ENCODE measurements around the gene ARHGAP26. TPM values are rescaled to one million over a fixed set of nuclear protein-coding genes. Genes with fewer than 3 reads are reported as not detected.

ARHGAP26 gene
- total RNA-seq, 1 donor from 2014 or later = 60.3 TPM

DNA sequence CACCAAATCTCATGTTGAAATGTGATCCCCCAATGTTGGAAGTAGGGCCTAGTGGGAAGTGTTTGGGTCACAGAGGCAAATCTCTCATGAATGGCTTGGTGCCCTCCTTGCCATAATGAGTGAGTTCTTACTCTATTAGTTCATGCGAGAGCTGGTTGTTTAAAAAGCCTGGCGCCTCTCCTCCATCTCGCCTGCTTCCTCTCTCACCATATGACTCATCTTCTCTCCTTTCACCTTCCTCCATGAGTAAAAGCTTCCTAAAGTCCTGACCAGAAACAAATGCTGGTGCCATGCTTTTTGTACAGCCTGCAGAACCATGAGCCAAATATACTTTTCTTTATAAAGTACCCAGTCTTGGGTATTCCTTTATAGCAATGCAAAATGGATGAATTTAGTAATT is 20.9 kb upstream of the ARHGAP26 start:
- no peak for DNase-seq (ENCODE audit: low spot score)

DNA sequence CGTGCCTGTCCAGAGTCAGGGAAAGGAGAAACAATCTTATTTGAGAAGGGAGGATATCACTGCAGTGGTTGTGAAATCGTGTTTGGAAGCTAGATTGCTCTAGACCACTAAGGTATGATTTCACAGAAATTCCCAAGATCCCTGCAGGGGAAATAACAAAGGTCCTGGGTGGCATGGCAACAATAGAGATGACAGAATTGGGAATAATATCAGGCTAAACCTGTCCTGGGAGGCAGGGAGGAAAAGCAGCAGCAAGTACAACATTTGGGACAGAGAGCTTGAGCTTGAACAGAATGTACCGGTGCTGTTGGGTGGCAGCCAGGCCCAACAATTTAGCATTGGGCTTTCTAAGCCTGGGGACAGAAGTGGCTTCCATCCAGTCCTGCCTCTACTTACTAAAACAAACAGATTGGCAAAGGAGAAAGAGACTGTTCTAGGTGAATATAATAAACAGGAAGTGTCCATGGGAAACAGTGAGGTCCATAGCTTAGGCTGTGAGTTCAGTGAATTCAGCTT is 17.0 kb upstream of the ARHGAP26 start:
- DNase-seq (ENCODE audit: low spot score) = no peak

DNA sequence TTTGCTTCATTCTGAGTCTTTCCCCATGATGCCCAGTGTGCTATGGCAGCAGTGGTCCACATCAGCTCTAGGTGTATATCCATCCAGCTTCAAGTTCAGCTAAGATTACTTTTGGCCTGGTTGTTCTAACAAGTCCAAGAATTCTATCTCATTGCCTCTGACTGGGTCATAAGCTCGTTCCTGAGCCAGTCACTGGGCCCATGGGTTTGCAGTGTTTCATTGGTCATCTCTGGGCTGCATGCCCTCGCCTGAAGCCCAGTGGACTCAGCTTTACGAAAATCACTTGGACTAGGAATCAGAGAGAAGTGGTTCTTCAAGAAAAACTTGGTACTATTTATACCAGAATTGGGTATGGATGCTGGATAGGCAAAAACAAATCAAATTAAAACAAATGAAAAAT is 16.1 kb upstream of the ARHGAP26 start:
- no peak for DNase-seq (ENCODE audit: low spot score)

DNA sequence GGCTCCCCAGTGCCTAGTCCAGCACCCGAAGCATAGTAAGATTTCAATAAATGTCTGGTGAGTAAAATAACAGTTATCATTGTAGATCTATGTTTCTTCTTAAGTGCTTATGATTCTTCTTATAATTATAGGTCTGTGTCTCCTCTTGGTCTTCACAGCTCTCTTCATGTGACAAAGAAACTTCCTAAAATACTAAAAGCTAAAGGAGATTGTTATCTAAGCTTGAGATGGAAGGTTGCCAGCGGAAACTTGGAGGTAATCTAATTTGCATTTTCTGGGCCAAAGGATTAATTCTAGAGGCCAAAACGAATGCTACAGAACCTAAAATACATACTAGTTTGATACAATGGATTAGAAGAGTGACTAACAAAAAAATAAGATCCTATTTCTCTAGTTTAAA is 13.6 kb upstream of the ARHGAP26 start:
- no peak for DNase-seq (ENCODE audit: low spot score)

DNA sequence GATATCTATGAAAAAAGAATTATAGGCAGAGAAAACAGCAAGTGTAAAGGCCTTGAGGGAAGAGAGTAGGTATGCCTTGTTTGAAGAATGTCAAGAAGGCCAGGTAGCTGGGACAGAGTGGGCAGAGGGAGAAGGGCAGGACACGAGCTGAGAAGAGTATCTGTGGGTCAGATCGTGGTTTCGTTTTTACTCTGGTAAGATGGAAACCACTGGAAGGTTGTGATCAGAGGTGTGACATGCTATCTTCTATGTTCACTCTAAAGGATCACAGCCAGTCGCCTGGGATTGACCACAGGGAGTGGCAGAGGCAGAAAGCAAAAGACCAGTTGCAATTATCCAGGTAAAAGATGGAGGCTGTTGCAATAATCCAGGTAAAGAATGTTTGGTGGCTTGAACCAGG is 12.6 kb upstream of the ARHGAP26 start:
- no peak for DNase-seq (ENCODE audit: low spot score)

DNA sequence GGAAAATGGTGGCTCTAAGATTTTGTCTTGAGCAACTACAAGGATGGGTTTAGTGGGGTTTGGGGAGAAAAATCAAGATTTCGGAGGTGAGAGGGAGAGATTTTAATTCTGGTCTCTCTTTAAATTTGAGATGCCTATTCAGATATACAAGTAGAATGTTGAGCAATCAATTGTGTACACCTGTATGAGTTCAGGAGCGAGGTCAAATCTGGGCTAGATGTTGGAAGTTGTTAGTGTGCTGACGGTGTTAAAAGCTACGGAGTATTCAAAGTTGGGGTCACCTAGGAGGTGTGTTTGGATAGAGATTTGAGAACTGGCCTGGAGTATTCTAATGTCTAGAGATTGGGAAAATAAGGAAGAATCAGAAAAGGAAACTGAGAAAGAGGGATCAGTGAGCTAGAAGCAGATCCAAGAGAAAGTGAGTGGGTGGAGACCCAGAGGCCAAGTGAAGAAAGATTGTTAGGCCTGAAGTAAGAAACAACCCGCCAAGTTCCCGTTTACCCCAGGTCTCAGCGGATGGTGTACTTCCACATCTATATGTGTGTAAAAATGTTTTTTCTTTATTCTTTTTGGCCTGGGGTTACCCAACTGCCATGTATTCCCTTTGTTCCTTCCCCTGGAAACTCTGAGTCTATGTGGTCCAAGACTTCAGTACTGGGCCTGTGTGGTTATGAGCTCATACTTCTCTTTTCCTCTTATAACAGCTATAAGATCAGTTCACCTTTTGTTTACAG is 11.9 kb upstream of the ARHGAP26 start:
- no peak for DNase-seq (ENCODE audit: low spot score)

DNA sequence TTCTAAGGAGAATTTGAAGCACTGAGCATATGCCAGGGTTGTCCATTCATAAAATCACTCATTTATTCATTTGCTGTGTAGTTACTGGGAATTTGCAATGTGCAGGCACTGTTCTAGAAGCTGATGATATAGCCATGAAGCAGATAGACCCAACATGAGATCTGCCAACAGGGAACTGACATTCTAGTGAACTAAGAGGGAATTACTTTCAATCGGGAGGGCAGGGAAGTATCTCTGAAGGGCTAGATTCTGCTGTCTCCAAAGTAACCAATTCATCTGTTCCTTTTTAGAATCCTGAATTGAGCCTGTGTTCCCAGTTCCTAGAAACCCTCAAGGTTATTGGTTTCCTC is 11.4 kb upstream of the ARHGAP26 start:
- no peak for DNase-seq (ENCODE audit: low spot score)

DNA sequence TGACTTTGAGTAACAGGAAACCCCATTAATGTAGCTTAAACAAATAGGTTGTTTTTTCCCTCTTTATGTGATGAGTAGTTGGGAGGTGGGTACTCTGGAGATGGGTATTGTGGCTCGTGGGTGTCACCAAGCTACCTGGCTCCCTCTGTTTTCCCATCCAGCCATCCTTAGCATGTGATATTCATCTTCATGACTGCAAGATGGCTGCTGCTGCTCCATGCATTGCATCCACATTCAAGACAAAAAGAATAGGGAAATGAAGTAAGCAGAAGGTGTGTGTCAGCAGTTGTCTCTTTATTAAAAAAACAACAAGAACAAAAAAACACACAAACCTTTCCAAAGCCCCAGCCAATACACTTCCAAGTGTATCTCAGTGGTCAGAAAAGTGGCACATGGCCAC is 6.5 kb upstream of the ARHGAP26 start:
- DNase-seq (ENCODE audit: low spot score) = no peak

DNA sequence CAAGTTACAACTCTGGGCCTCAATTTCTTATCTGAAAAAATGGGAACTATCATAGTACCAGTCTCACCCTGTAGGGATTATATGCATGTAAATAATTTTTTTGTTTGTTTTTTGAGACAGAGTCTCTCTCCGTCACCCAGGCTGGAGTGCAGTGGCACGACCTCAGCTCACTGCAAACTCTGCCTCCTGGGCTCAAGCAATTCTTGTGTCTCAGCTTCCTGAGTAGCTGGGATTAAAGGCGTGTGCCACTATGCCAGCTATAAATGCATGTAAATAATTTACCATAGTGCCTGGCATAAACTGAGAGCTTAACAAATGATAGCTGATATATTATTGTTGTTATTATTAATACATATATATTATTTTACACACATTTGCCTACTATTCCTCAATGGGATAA is 3.0 kb upstream of the ARHGAP26 start:
- no peak for DNase-seq (ENCODE audit: low spot score)

DNA sequence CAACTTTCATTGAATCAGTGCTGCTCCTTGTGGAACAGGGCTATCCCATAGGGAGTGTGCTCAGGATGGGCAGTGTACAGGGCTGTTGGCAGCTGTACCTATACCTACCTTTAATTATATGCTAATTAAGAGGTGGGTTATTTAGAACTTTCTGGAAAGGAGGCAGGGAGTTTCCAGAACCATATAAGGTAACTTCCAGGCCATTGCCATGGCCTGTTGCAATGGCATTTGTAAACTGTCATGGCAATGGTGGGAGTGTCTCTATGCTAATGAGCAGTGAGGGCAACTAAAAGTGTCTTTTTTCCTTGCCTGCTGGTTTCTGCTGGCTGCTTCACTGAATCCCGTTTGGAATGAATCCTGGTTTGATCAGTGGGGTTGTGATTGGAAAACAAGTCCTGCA is 2.3 kb upstream of the ARHGAP26 start:
- no peak for DNase-seq (ENCODE audit: low spot score)

DNA sequence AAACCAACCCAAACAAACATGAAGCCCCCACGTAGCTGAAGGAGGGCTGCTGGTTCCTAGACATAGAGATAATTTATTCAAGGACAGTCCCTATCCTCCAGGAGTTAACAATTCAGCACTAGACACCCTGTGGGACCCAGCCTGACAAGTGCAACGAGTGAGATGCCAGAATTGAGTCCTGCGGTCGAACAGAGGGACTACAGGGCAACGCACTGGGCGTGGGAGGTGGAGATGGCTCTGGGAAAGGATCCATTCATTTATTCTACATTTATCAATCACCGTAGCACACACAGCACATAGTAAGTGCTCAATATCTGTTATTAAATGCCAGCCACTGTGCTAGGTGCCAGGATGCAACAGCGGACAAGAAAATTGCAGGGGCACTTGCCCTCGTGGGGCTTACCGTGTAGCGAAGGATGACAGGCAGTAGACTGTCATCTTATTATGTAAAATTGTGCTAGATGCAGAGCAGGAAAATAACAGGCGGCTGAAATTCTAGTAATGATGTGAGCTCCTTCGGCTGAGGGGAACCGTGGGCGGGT is 855 bp upstream of the ARHGAP26 start:
- DNase-seq (ENCODE audit: low spot score) = no peak

DNA sequence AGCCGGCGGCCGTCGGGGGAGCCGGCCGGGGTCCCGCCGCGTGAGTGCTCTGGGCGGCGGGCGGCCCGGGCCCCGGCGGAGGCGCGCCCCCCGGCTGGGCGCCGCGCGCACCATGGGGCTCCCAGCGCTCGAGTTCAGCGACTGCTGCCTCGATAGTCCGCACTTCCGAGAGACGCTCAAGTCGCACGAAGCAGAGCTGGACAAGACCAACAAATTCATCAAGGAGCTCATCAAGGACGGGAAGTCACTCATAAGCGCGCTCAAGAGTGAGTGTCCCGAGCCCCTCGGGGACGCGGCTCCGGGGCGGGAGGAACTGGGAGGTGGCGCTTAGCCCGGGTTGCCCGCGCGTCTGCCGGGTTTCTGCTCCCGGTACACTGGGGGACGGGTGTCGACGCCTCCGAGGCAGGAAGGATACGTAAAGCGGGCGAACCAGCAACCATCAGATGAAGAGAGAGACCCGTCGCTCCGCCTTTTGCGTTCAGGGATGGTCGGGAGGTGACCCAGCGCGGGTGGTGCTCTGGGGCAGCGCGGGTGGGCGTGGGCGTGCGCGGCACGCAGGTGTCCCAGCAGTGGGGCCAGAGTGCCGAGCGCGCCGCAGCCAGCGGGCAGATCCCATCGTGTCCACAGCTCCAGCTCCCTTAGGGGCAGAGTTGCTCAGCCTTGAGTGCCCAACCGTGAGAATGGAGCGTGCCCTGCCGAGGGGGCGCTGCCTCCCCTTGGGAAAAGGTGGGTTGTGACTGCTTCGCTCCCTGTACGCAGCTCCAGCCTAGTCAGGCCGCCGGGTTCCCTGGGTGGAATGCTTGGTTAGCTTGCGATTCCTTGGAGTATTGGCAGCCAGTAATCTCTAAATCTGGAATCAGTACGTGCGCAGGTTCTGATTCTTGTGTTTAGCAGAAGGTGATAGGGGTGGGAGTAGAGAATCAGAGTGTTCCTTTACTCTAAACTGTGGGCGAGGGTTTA is 753 bp downstream of the ARHGAP26 start:
- peak; percentile 46 for DNase-seq (ENCODE audit: low spot score)

DNA sequence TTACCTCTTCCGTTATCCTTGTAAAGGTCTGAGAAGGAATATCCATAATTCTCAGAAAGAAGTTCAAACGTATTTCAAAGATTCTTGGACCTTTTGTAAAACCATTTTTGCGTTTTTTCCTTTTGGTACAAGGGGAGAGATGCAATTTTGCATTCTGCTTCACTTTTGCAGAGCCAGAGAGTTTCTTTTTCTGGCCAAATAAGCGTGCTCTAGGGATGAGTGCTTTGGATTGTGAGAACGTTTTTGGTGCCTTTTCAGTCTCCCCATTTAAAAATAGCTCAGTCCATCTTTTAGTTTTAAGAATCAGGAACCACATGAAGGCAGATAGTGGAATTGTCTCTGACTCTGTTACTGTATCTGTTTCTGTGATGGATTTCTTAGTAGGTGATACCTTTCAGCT is 1.5 kb downstream of the ARHGAP26 start:
- no peak for DNase-seq (ENCODE audit: low spot score)

DNA sequence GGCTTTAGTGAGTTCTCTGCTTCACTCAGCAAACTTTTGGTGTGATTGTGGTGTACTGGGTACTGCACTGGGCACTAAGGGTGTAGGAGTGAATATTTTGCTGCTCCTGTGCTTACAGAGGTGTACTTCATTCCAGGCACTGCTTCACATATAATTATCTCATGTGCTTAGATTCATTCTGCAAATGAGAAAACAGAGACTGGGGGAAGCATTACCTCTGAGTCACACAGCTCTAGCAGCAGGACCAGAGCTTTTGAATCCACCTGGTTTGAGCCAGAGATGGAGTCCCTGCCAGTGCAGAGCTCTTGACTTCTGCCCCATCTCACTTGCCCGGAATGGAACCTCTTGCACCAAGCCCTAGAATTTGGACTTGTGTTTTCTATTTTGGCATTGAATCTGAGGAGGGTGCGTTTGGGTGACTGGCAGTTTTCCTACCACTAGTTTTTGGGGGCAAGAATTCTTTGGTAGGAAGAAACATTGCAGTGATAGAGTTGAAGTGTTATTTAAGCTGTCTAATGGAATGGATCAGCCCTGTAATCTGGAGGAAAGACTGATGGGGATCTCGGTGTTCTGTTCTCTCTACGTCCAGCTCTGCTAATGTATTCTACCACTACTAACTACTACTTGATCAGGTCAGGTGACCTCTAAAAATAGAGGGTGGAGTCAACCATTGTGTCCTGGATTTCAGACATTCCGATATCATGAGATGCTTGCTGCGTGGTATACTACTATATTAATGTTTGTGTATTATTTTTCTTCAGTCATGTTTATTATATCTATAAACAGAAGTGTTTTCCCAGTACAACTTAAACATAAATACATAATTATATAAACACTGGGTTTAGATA is 2.5 kb downstream of the ARHGAP26 start:
- DNase-seq (ENCODE audit: low spot score) = no peak

DNA sequence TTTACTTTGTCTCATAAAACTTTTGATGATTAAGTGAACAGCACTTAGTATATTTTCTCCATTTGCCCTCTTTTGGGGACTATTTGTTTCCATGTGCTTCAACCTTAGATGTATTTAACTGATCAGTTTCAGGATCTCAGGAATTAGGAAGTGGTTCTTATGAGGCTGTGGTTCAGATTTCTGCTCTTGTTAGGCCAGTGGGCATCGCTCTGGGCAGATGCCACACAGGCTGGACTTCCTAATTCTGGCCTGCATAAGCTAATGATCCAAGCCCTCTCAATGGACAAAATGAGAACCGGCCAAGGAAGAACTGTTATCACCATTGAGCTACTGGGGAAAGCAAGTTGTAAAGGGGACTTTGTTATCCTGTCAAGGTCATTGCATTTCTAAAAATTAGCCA is 6.9 kb downstream of the ARHGAP26 start:
- no peak for DNase-seq (ENCODE audit: low spot score)

DNA sequence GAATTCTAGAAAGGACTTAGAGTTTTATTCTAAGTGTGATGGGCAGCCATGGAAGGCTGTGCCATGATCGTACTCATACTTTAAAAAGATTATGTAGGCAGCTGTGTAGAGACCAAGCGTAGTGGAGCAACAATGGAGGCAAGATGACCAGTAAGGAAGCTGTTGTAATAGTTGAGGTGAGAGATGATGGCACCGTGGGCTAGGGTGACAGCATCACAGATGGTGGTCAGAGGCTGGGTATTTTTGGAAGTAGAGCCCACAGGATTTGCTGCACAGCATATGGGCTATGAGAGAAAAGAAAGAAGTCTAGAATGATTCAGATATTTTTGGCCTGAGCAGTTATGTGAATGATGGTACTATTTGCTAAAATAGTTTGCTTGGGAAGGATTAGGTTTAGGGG is 7.7 kb downstream of the ARHGAP26 start:
- DNase-seq (ENCODE audit: low spot score) = no peak

DNA sequence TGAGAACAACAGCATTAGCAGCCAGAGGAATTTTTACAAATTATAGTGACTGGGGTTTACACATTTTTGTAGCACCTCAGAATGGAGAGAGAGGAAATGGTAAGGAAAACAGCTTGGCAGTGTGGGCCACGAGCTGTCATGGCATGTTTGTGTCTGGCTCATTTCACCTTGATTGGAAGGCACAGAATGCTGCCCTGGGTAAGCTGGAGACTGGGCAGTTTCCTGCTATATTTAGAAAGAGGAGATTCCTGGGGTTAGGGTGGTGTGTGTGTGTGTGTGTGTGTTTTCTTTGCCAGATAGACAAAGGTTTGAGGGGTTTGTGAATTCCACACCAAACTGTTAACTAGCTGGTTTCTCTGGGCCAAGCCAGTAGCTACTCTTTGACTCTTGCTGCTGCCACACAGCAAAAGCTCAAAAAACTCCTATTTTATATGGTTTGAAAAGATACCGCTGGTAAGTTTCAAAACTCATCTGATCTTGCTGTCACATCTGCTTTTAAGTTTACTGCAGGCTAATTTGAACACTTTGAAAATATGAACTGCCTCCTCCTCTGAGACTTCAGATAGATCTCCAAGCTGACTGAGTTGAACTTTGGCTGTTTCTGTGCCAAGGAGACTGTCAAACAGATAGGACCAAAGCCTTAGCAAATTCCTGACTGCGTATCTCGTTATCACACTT is 9.1 kb downstream of the ARHGAP26 start:
- no peak for DNase-seq (ENCODE audit: low spot score)

DNA sequence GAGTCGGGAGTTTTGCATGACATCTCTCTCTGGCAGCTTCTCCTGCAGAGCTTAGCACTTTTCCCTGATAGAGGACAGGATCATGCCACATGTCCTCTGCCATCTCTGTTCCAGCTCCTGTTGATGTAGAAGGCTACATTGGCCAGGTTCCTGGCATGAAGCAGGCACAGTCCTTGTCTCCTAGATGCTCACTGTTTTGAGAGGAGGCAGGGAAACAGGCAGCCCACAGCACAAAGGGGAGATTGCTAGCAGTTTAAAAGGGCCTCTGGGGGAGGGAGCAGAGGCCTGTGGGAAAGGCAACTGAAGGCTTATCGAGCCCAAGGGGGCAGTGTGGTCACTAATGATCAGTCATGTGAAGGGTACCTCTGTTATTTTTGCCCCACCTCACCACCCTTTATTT is 10.7 kb downstream of the ARHGAP26 start:
- no peak for DNase-seq (ENCODE audit: low spot score)

DNA sequence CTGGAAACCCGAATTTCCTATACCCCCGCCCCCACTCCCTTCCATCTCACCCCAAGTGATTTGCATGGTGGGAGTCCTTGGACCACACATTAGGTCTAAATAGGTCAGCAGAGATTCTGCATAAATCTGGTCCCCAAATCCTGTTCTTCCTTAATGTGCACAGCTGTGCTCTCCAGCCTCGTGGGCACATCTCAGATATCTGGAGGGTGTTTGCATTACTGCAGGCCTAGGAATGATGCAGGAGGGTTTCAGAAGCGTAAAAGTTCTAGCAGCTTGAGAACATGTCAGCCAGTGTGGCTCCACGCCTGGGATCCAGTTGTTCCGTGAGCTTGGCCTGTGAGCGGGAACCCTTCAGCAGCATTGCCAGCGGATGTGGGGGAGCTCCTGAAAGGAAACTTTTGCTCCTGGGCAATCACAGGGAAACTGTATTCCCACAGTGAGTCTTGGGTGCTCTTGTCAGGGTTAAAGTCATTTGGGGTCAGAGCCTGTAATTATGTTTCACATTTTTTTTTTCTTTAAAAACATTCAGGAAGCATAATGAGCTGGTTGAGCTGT is 12.9 kb downstream of the ARHGAP26 start:
- no peak for DNase-seq (ENCODE audit: low spot score)

DNA sequence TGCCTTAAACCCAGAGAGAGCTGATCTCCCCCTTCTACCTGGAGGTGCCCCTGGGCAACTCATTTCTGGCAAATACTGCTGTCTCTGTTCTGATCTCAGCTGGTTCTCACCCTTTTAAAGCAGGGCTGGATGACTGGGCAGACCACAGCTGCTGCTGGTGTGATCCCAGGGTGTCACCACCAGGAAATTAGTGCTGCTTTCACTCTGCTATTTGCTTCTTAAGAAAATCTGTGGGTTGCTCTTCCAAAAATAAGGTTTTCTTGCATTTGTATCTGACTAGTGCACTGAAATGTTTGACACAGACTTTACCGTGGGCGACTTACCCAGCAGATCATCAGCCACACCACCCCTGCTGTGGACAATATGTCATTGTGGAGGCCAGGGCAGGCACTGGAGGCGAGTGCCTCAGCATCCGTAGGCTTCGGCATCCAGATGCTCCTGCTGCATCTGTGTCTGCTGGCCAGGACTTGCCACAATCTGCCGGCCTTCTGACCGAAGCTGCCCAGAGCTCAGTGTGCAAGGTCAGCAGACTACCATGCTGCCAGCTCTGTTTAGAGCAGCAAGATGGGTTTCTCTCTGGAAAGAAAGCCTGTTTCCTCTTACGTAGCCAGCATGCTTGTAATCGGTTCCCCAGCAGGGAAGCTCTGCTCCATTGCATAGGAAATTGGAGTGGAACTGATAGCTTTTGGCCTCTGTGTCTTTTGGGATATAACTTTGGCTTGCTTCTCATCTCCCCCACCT is 13.6 kb downstream of the ARHGAP26 start:
- DNase-seq (ENCODE audit: low spot score) = no peak

Data from mucosa of gallbladder (tissue), 1 donor.